Left cardiac atrium (tissue), 4 donors: ENCODE measurements around the gene TAF13. TPM values are rescaled to one million over a fixed set of nuclear protein-coding genes. Genes with fewer than 3 reads are reported as not detected.

ENCODE experiments used
- ATAC-seq, 2 donors: fragments of 200-7000 bp; cut with Tn5 transposase; one replicate each; pipeline ENCODE4 v1.9.1; 2020; ENCODE audit warnings: mild to moderate bottlenecking in 2 of 2, moderate library complexity in 2 of 2
- DNase-seq: peaks from one replicate; pipeline ENCODE4 v3.0.0-alpha.2; 2020
- intact Hi-C, 2 donors: fragments of 100-400 bp; cut with DNase I; formaldehyde crosslinking; loops; one replicate each; pipeline versions ENCODE4 v1.14.1 to v1.15.1; 2022 to 2023
- long read RNA-seq: library from polyadenylated mRNA; unstranded; transcript quantifications from one replicate; pipeline ENCODE4 v2.0.0, GENCODE V29; 2021
- total RNA-seq, 2 donors: library from RNA; stranded (reverse); fragmentation: NEBNext Ultra II Directional; extraction: Animal tissue kit (Norgen Biotek cat#: 25700); gene quantifications; one replicate each; pipeline ENCODE4 v1.2.1, GENCODE V29; 2021
- donor health status: DM: no; HTN: yes; CAD: no.
- donor health status: DM: no; HTN: yes; CAD: no; lungs with severe emphysema.
- donor health status: DM: yes; HTN: yes; CAD: no.
- donor health status: Dilated cardiomyopathy.

The TAF13 gene
- total RNA-seq: 10 to 100 TPM; 47.1 to 56.7 TPM
- long read RNA-seq: 0 reads

- ATAC-seq (peak; percentile 99 to 100), DNase-seq (peak; percentile 97)
- intact Hi-C loops: no loop called here
Observed at GRCh38 chr1:109075531-109076490, at the start of gene TAF13. TSS of gene TAF13 (minus strand) at chr1:109076003. CDS start at chr1:109075947, 56 bp downstream.

GRCh38 chr1:109120356-109120755 lies 44.6 kb upstream of the TAF13 start:
- ATAC-seq: no peak
- intact Hi-C loops: no loop called here
- no peak for DNase-seq

- intact Hi-C loops: loop anchor here in 1 of 2 donors (10.0 kb wide), 1 partner anchor 153 kb away; the partner anchor contains the start of gene CLCC1
- no peak for DNase-seq
- no peak for ATAC-seq
Observed at GRCh38 chr1:109118089-109118488, 42.3 kb upstream of the TAF13 start.

- ATAC-seq (no peak), DNase-seq (no peak)
- intact Hi-C loops: loop anchor here in 1 of 2 donors (10.0 kb wide), 1 partner anchor 151 kb away; the partner anchor contains the start of gene CLCC1
Observed at GRCh38 chr1:109116286-109116685, 40.5 kb upstream of the TAF13 start.

GRCh38 chr1:109115685-109116084 lies 39.9 kb upstream of the TAF13 start:
- DNase-seq (no peak), ATAC-seq (no peak)
- intact Hi-C loops: loop anchor here in 1 of 2 donors (10.0 kb wide), 1 partner anchor 151 kb away; the partner anchor contains the start of gene CLCC1

- DNase-seq (no peak), ATAC-seq (no peak)
- intact Hi-C loops: loop anchor here in 1 of 2 donors (10.0 kb wide), 1 partner anchor 150 kb away; the partner anchor contains the start of gene CLCC1
Observed at GRCh38 chr1:109114342-109114674, 38.5 kb upstream of the TAF13 start.

- ATAC-seq (peak; percentile 58 to 68), DNase-seq (peak; percentile 56)
- intact Hi-C loops: loop anchor here in 1 of 2 donors (10.0 kb wide), 1 partner anchor 149 kb away; the partner anchor contains the start of gene CLCC1
Observed at GRCh38 chr1:109113590-109114341, 38.0 kb upstream of the TAF13 start, which contains the start of gene ELAPOR1. TSS of gene ELAPOR1 (plus strand) at chr1:109114115. CDS start at chr1:109114184, 69 bp downstream.

GRCh38 chr1:109112652-109113285 lies 37.0 kb upstream of the TAF13 start:
- ATAC-seq (peak; percentile 97), DNase-seq (peak; percentile 95)
- intact Hi-C loops: loop anchor here in 1 of 2 donors (10.0 kb wide), 1 partner anchor 148 kb away; the partner anchor contains the start of gene CLCC1

- intact Hi-C loops: loop anchor here in 1 of 2 donors (10.0 kb wide), 1 partner anchor 147 kb away; the partner anchor contains the start of gene CLCC1
- ATAC-seq: peak; percentile 58 to 60
Observed at GRCh38 chr1:109112056-109112651, 36.4 kb upstream of the TAF13 start.

GRCh38 chr1:109111386-109112055 lies 35.7 kb upstream of the TAF13 start:
- ATAC-seq (no peak), DNase-seq (no peak)
- intact Hi-C loops: loop anchor here in 1 of 2 donors (10.0 kb wide), 1 partner anchor 147 kb away; the partner anchor contains the start of gene CLCC1

More at GRCh38 chr1:109112056-109112651, 36.4 kb upstream of the TAF13 start:
- no peak for DNase-seq

- no peak for DNase-seq
- intact Hi-C loops: loop anchor here in 1 of 2 donors (10.0 kb wide), 1 partner anchor 145 kb away; the partner anchor contains the start of gene CLCC1
- ATAC-seq: no peak
Observed at GRCh38 chr1:109109906-109110305, 34.1 kb upstream of the TAF13 start.

GRCh38 chr1:109107785-109108184 lies 32.0 kb upstream of the TAF13 start:
- DNase-seq (no peak), ATAC-seq (no peak)
- intact Hi-C loops: no loop called here

GRCh38 chr1:109105881-109106280 lies 30.1 kb upstream of the TAF13 start:
- intact Hi-C loops: no loop called here
- DNase-seq (no peak), ATAC-seq (no peak)

- intact Hi-C loops: no loop called here
- DNase-seq: peak; percentile 28
- ATAC-seq: no peak
Observed at GRCh38 chr1:109104364-109105151, 28.8 kb upstream of the TAF13 start.

GRCh38 chr1:109099938-109100773 lies 24.4 kb upstream of the TAF13 start:
- intact Hi-C loops: loop anchor here in 1 of 2 donors (10.0 kb wide), 1 partner anchor 115 kb away; the partner anchor contains the start of gene SARS1
- DNase-seq (peak; percentile 97), ATAC-seq (peak; percentile 98 to 99)

GRCh38 chr1:109096120-109096519 lies 20.3 kb upstream of the TAF13 start:
- intact Hi-C loops: loop anchor here in 1 of 2 donors (10.0 kb wide), 1 partner anchor 119 kb away; the partner anchor contains the start of gene SARS1
- no peak for ATAC-seq

More at GRCh38 chr1:109096120-109096519, 20.3 kb upstream of the TAF13 start:
- DNase-seq: no peak
